Measurements from ENCODE around the gene ITGA7.
A peak's percentile ranks its signal among the peaks of the same experiment; 100 is the strongest.

Gene ITGA7

GRCh38 chr12:55708695-55709233 lies 1.1 kb upstream of the ITGA7 start:
- H3K4me1 ChIP-seq (ENCODE audit: control insufficient read depth, low read length), result peaks cover 35% of the 10 kb centered on the region
- no peaks in the 10 kb centered on the region for H3K36me3 ChIP-seq (ENCODE audit: control insufficient read depth, low read length)
- peak overlapping the region; percentile 67; the same call in 1 of the 2 replicates for H3K4me3 ChIP-seq (ENCODE audit: low read length)
- peak overlapping the region; percentile 69 for H3K4me2 ChIP-seq (ENCODE audit: low read length)
- H3K79me2 ChIP-seq (ENCODE audit: control insufficient read depth, low read length), result no peaks in the 10 kb centered on the region
- H3K9me3 ChIP-seq (ENCODE audit: control insufficient read depth, insufficient read depth, low read length), result no peaks in the 10 kb centered on the region
- peaks cover 46% of the 10 kb centered on the region for H3K27me3 ChIP-seq (ENCODE audit: control insufficient read depth, low read length)
- H3F3A ChIP-seq (ENCODE audit: control insufficient read depth, insufficient read depth), result no peaks in the 10 kb centered on the region
- H3K27ac ChIP-seq (ENCODE audit: low read depth, low read length), result no peak overlapping the region
- H3K9me2 ChIP-seq (replicated peaks; ENCODE audit: control insufficient read depth, low read length), result no peaks in the 10 kb centered on the region
- no peak for TF ChIP-seq EZH2phosphoT487 (IDR thresholded peaks at IDR 0.05; ENCODE audit: borderline replicate concordance, low read length)
- TF ChIP-seq, protein P1, sequence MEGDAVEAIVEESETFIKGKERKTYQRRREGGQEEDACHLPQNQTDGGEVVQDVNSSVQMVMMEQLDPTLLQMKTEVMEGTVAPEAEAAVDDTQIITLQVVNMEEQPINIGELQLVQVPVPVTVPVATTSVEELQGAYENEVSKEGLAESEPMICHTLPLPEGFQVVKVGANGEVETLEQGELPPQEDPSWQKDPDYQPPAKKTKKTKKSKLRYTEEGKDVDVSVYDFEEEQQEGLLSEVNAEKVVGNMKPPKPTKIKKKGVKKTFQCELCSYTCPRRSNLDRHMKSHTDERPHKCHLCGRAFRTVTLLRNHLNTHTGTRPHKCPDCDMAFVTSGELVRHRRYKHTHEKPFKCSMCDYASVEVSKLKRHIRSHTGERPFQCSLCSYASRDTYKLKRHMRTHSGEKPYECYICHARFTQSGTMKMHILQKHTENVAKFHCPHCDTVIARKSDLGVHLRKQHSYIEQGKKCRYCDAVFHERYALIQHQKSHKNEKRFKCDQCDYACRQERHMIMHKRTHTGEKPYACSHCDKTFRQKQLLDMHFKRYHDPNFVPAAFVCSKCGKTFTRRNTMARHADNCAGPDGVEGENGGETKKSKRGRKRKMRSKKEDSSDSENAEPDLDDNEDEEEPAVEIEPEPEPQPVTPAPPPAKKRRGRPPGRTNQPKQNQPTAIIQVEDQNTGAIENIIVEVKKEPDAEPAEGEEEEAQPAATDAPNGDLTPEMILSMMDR (IDR thresholded peaks at IDR 0.05; ENCODE audit: low read depth, low read length, poor library complexity, severe bottlenecking), result no peak
- H4K20me1 ChIP-seq (ENCODE audit: control insufficient read depth, insufficient read depth, low read depth, low read length), result no peaks in the 10 kb centered on the region

DNA sequence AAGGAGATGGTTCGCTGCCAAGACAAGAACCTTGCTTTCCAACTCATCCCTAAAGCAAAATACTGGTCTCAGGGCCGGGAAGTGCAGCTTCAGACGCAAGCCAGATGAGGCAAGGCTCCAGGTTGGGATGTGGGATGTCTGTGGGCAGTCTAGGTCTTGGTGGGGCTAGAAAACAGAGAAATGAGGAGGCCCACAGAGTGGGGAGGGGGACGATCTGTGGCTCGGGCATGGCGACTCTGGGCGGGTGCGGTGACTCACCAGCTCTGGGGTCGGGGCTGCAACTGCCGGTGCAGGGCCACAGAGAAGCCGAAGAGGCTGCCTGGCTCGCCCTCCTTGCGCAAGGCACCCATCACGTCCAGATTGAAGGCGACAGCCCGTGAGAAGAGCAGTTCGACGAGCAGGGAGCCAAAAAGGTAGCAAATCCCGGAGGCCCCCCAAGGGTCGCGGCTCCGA lies 459 bp downstream of the ITGA7 start:
- H3K36me3 ChIP-seq (ENCODE audit: control insufficient read depth, low read length), result no peaks in the 10 kb centered on the region
- no peaks in the 10 kb centered on the region for H3K9me2 ChIP-seq (replicated peaks; ENCODE audit: control insufficient read depth, low read length)
- TF ChIP-seq, protein P1 (IDR thresholded peaks at IDR 0.05; ENCODE audit: low read depth, low read length, poor library complexity, severe bottlenecking), result no peak
- TF ChIP-seq EZH2phosphoT487 (IDR thresholded peaks at IDR 0.05; ENCODE audit: borderline replicate concordance, low read length), result no peak
- no peak overlapping the region for H3K27ac ChIP-seq (ENCODE audit: low read depth, low read length)
- H3K79me2 ChIP-seq (ENCODE audit: control insufficient read depth, low read length), result no peaks in the 10 kb centered on the region
- no peaks in the 10 kb centered on the region for H4K20me1 ChIP-seq (ENCODE audit: control insufficient read depth, insufficient read depth, low read depth, low read length)
- H3F3A ChIP-seq (ENCODE audit: control insufficient read depth, insufficient read depth), result no peaks in the 10 kb centered on the region
- peaks cover 41% of the 10 kb centered on the region for H3K27me3 ChIP-seq (ENCODE audit: control insufficient read depth, low read length)
- no peak overlapping the region for H3K4me3 ChIP-seq (ENCODE audit: low read length)
- H3K9me3 ChIP-seq (ENCODE audit: control insufficient read depth, insufficient read depth, low read length), result no peaks in the 10 kb centered on the region
- peak overlapping the region; percentile 18; the same call in 1 of the 2 replicates for H3K4me2 ChIP-seq (ENCODE audit: low read length)
- H3K4me1 ChIP-seq (ENCODE audit: control insufficient read depth, low read length), result peaks cover 35% of the 10 kb centered on the region

DNA sequence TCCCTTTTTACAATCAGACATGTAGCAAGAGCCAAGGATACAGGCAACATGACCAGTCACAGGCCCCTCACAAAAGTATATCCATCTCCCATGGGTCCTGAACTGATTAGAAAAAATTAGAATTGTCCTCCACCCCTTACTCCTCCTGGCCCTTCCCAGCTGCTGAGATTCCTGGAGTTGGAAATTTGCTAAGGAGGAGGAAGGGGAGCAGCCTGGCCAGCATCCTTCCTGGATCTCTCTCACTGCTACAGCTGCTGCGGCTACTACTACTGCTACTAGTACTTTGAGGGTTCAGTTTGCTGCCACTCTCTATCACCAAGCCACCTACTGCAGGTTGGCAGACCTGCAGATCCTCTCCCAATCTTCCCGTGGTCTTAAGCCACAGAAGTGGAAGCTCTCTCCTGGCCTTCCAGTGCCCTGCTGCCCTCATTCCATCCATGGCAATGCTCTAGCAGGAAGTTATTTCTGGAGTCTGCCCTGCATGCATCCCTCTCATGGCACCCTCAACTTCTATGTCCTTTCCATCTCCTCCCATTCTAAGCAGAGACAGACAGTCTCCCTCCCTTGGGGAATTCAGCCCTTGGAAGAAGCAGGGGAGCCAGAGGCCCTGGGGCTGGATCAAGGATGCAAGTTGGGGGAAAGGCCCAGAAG lies 1.0 kb downstream of the ITGA7 start:
- Histone ChIP-seq H4K20me1 (ENCODE audit: control insufficient read depth, insufficient read depth, low read depth, low read length) (no peaks in the 10 kb centered on the region), H3K4me2 (ENCODE audit: low read length) (no peak overlapping the region), H3K27ac (ENCODE audit: low read depth, low read length) (no peak overlapping the region), H3K9me2 (replicated peaks; ENCODE audit: control insufficient read depth, low read length) (no peaks in the 10 kb centered on the region), H3F3A (ENCODE audit: control insufficient read depth, insufficient read depth) (no peaks in the 10 kb centered on the region), H3K79me2 (ENCODE audit: control insufficient read depth, low read length) (no peaks in the 10 kb centered on the region), H3K4me1 (ENCODE audit: control insufficient read depth, low read length) (peaks cover 35% of the 10 kb centered on the region), H3K9me3 (ENCODE audit: control insufficient read depth, insufficient read depth, low read length) (no peaks in the 10 kb centered on the region), H3K27me3 (ENCODE audit: control insufficient read depth, low read length) (peaks cover 36% of the 10 kb centered on the region), H3K36me3 (ENCODE audit: control insufficient read depth, low read length) (no peaks in the 10 kb centered on the region), H3K4me3 (ENCODE audit: low read length) (no peak overlapping the region)
- TF ChIP-seq EZH2phosphoT487 (IDR thresholded peaks at IDR 0.05; ENCODE audit: borderline replicate concordance, low read length), result no peak
- TF ChIP-seq, protein P1 (IDR thresholded peaks at IDR 0.05; ENCODE audit: low read depth, low read length, poor library complexity, severe bottlenecking), result no peak
